Caco-2 (cell line): Measurements from ENCODE around the gene GBP2. TPM values are rescaled to one million over a fixed set of nuclear protein-coding genes. Genes with fewer than 3 reads are reported as not detected.

ENCODE experiments used
- BruUV-seq: library from RNA; stranded (reverse); fragments of 400-500 nt; replicated peaks from 2 replicates; lab custom pipeline; 2021; lab: Mats Ljungman, UMichigan
- CTCF ChIA-PET: fragments of 300-600 bp; sonication (Branson Sonifier 250); formaldehyde crosslinking; loops from one replicate; lab custom pipeline; 2022; ENCODE audit warnings: antibody characterized with exemption; lab: Charles Lee
- POLR2A ChIA-PET: fragments of 300-600 bp; sonication (Branson Sonifier 250); formaldehyde crosslinking; loops from one replicate; lab custom pipeline; 2022; ENCODE audit warnings: antibody characterized with exemption; lab: Charles Lee
- DNase-seq, 2 experiments: peaks; one replicate each; pipeline versions ENCODE4 v3.0.0 to v3.0.0-alpha.2; 2020 to 2022
- H3K27me3 ChIP-seq: replicated peaks from 2 replicates; pipeline ENCODE4 v1.6.0; 2011; ENCODE audit warnings: low read length; ENCODE audit not compliant: control insufficient read depth, insufficient read depth
- H3K36me3 ChIP-seq: 2 replicates; pipeline ENCODE4 v1.5.1; 2011; ENCODE audit warnings: low read length; ENCODE audit not compliant: control insufficient read depth, insufficient read depth
- H3K4me1 ChIP-seq: fragments of 250-450 bp; sonication (Bioruptor Pico); 2 replicates; pipeline ENCODE4 v1.5.1; 2020; ENCODE audit warnings: mild to moderate bottlenecking
- H3K4me3 ChIP-seq: 2 replicates; pipeline ENCODE4 v1.5.1; 2011; ENCODE audit warnings: low read depth, mild to moderate bottlenecking, control low read depth, low read length
- H3K9me3 ChIP-seq: fragments of 250-450 bp; sonication (Bioruptor Pico); 2 replicates; pipeline ENCODE4 v1.5.1; 2020; ENCODE audit warnings: mild to moderate bottlenecking, moderate library complexity
- H3K27ac Mint-ChIP-seq: one replicate; pipeline ENCODE4 v1.8.0; 2022; ENCODE audit warnings: mixed read lengths; ENCODE audit not compliant: unreplicated experiment
- H3K27me3 Mint-ChIP-seq: one replicate; pipeline ENCODE4 v1.8.0; 2022; ENCODE audit warnings: mixed read lengths; ENCODE audit not compliant: insufficient read depth, unreplicated experiment
- H3K36me3 Mint-ChIP-seq: one replicate; pipeline ENCODE4 v1.8.0; 2022; ENCODE audit warnings: mild to moderate bottlenecking, mixed read lengths; ENCODE audit not compliant: insufficient read depth, unreplicated experiment
- H3K4me1 Mint-ChIP-seq: one replicate; pipeline ENCODE4 v1.8.0; 2022; ENCODE audit warnings: low read depth, mixed read lengths; ENCODE audit not compliant: unreplicated experiment
- H3K4me3 Mint-ChIP-seq: one replicate; pipeline ENCODE4 v1.8.0; 2022; ENCODE audit warnings: mild to moderate bottlenecking, moderate library complexity, mixed read lengths; ENCODE audit not compliant: unreplicated experiment
- H3K9me3 Mint-ChIP-seq: one replicate; pipeline ENCODE4 v1.8.0; 2022; ENCODE audit warnings: mixed read lengths; ENCODE audit not compliant: unreplicated experiment
- intact Hi-C: fragments of 100-400 bp; cut with micrococcal nuclease; formaldehyde crosslinking; loops from one replicate; pipeline ENCODE4 v1.10.0; 2022; ENCODE audit not compliant: unreplicated experiment
- total RNA-seq: library from RNA; stranded (reverse); gene quantifications from 2 replicates; pipeline ENCODE4 v1.2.3, GENCODE V29; 2022
- TF ChIP-seq, protein P1 (sequence below), 2 experiments: fragments of 200-600 bp in 1 of 2; IDR thresholded peaks; 1 replicate in 1 of 2; 2 replicates in 1 of 2; pipeline versions ENCODE4 v1.5.1 to v1.8.0; 2011 to 2022; ENCODE audit warnings: antibody characterized with exemption in 1 of 2, control low read depth in 1 of 2, inconsistent platforms in 1 of 2, low read depth in 1 of 2, low read length in 1 of 2, mild to moderate bottlenecking in 1 of 2, moderate library complexity in 1 of 2; ENCODE audit not compliant: insufficient read depth in 1 of 2, severe bottlenecking in 1 of 2, unreplicated experiment in 1 of 2

The GBP2 gene
- total RNA-seq, 1 experiment from 2014 or later: 0.23 TPM

DNA sequence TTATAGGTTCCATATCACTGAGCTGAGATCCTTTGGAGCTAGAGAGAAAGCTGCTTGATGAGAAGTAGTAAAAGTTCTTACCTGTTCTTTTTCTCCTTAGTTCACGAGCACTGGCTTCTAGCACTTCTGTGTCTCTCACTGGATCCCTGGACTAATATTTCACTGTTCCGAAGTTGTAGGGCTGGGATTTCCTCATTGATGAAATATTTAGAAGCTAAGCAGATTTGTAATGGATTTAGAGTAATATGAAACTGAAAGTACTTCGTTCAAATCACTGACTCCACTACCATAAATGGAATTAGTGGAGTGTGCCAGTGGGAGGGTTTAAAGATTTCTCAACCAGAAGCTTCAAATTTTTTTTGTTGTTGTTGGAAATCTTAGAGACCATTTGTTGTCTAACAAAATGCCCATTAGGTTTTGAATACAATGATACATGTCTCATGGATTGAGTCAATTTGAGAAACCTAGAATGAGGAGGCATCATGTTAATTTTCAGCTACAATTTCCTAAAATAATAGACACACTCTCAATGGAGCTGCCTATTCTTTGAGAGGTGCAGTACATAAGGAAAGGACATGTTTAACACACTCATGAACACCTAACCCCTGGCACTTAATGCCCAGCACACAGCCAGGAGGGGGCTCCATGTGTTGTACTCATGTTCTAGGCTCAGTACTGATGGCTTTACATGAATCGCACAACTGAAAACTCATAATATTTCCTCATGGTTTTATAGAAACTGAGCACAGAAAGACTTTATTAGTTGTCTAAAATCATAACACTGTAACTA, 60.6 kb downstream of the GBP2 start, which contains the start of gene GBP1:
GBP1 (minus strand) TSS at position 130 of the 790 bp plus-strand sequence. CDS start 1,974 bp downstream, outside the sequence.
- Mint-ChIP-seq H3K27ac (no peak within 1 kb of the TSS), H3K4me1 (peaks cover 8% of the 10 kb centered on the region), H3K27me3 (no peaks in the 10 kb centered on the region), H3K9me3 (no peaks in the 10 kb centered on the region), H3K36me3 (no peaks in the 10 kb centered on the region), H3K4me3 (no peak within 1 kb of the TSS)
- TF ChIP-seq, protein P1, sequence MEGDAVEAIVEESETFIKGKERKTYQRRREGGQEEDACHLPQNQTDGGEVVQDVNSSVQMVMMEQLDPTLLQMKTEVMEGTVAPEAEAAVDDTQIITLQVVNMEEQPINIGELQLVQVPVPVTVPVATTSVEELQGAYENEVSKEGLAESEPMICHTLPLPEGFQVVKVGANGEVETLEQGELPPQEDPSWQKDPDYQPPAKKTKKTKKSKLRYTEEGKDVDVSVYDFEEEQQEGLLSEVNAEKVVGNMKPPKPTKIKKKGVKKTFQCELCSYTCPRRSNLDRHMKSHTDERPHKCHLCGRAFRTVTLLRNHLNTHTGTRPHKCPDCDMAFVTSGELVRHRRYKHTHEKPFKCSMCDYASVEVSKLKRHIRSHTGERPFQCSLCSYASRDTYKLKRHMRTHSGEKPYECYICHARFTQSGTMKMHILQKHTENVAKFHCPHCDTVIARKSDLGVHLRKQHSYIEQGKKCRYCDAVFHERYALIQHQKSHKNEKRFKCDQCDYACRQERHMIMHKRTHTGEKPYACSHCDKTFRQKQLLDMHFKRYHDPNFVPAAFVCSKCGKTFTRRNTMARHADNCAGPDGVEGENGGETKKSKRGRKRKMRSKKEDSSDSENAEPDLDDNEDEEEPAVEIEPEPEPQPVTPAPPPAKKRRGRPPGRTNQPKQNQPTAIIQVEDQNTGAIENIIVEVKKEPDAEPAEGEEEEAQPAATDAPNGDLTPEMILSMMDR (IDR thresholded peaks at IDR 0.05; ENCODE audit: insufficient read depth in 1 of 2, low read depth in 1 of 2, low read length in 1 of 2, severe bottlenecking in 1 of 2, unreplicated experiment in 1 of 2): no peak
- ChIA-PET CTCF (no interaction called here), POLR2A (no interaction called here)
- Histone ChIP-seq H3K27me3 (no peaks in the 10 kb centered on the region), H3K36me3 (no peaks in the 10 kb centered on the region), H3K9me3 (no peaks in the 10 kb centered on the region), H3K4me1 (no peaks in the 10 kb centered on the region), H3K4me3 (no peak within 1 kb of the TSS)
- intact Hi-C loops: no loop called here
- no peak for DNase-seq
- BruUV-seq: no TSS peak

DNA sequence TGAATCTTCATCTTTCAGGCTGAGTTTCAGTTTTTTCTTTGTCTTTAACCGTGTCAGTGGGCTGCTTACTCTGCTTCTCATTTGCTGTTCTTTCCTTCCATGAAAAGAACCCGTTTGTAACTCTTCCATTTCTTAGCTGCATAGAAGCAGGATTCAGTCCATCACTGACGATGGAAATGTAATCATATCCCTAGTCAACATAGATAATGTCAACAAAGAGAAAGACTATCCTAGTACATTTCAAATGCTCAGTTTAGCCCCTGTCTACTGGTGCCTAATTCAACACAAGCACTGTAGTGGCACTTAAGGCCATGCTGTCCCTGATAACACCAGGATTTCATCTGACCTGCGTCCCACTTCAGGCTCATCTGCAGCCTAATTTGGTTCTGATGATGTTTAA, 61.3 kb downstream of the GBP2 start:
- Mint-ChIP-seq H3K36me3 (no peaks in the 10 kb centered on the region), H3K4me1 (peaks cover 8% of the 10 kb centered on the region), H3K27me3 (no peaks in the 10 kb centered on the region), H3K4me3 (no peak overlapping the region), H3K9me3 (no peaks in the 10 kb centered on the region), H3K27ac (no peak overlapping the region)
- POLR2A ChIA-PET: no interaction called here
- TF ChIP-seq, protein P1 (IDR thresholded peaks at IDR 0.05; ENCODE audit: insufficient read depth in 1 of 2, low read depth in 1 of 2, low read length in 1 of 2, severe bottlenecking in 1 of 2, unreplicated experiment in 1 of 2): no peak
- no TSS peak for BruUV-seq
- Histone ChIP-seq H3K27me3 (no peaks in the 10 kb centered on the region), H3K36me3 (no peaks in the 10 kb centered on the region), H3K9me3 (no peaks in the 10 kb centered on the region), H3K4me3 (no peak overlapping the region), H3K4me1 (no peaks in the 10 kb centered on the region)
- CTCF ChIA-PET: no interaction called here
- no peak for DNase-seq
- intact Hi-C loops: no loop called here

DNA sequence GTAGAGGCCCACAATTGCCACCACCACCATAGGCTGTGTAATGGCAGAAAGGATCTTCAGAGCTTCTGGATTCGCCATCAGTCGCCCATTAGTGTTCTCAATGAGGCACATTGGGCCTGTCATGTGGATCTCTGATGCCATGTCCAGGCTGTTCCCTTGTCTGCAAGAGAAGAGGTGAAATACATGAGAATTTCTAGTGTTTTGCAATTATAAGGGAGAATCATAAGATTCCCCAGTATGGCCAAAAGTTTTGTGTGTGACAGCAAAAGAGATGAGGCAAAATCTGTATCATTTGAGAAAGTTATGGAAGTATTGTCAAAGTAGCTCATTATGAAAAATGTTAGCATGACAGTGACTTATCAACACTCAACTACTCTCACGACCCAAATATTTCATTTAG, 62.8 kb downstream of the GBP2 start:
- Histone ChIP-seq H3K36me3 (no peaks in the 10 kb centered on the region), H3K4me1 (no peaks in the 10 kb centered on the region), H3K4me3 (no peak overlapping the region), H3K27me3 (no peaks in the 10 kb centered on the region), H3K9me3 (no peaks in the 10 kb centered on the region)
- H3K9me3 Mint-ChIP-seq: no peaks in the 10 kb centered on the region
- no peaks in the 10 kb centered on the region for H3K36me3 Mint-ChIP-seq
- peaks cover 8% of the 10 kb centered on the region for H3K4me1 Mint-ChIP-seq
- H3K4me3 Mint-ChIP-seq: no peak overlapping the region
- CTCF ChIA-PET: no interaction called here
- BruUV-seq: no TSS peak
- TF ChIP-seq, protein P1 (IDR thresholded peaks at IDR 0.05; ENCODE audit: insufficient read depth in 1 of 2, low read depth in 1 of 2, low read length in 1 of 2, severe bottlenecking in 1 of 2, unreplicated experiment in 1 of 2): no peak
- H3K27me3 Mint-ChIP-seq: no peaks in the 10 kb centered on the region
- POLR2A ChIA-PET: no interaction called here
- H3K27ac Mint-ChIP-seq: no peak overlapping the region
- intact Hi-C loops: no loop called here
- no peak for DNase-seq
